Stimulated activated CD8-positive, alpha-beta memory T cell treated with anti-CD3 and anti-CD28 coated beads, Interleukin-7, amount 100 ng/mL, for 1 hour (primary cell): Measurements from ENCODE around the gene SLC16A12.
"Not testable (repeated sequence)": the region's sequence is repeated elsewhere in the genome, so short reads cannot be mapped to it uniquely, and the experiment has no call there.

Source experiments
- DNase-seq, 2 donors: peaks; one replicate each; pipeline ENCODE4 v3.0.0-alpha.2; 2020; ENCODE audit warnings: low read depth in 2 of 2

Gene SLC16A12

GRCh38 chr10:89548673-89549072 lies 13.3 kb upstream of the SLC16A12 start:
- no peak for DNase-seq

GRCh38 chr10:89547853-89548513 lies 12.6 kb upstream of the SLC16A12 start:
- DNase-seq: no peak

GRCh38 chr10:89546651-89547050 lies 11.3 kb upstream of the SLC16A12 start:
- DNase-seq: not testable (repeated sequence)

- DNase-seq: no peak
These were observed 8.4 kb upstream of the SLC16A12 start for GRCh38 chr10:89543841-89544240.

GRCh38 chr10:89540420-89540949 lies 5.1 kb upstream of the SLC16A12 start:
- no peak for DNase-seq

- DNase-seq: no peak
These were observed 2.0 kb upstream of the SLC16A12 start for GRCh38 chr10:89537364-89537763.

- DNase-seq: no peak
These were observed 590 bp upstream of the SLC16A12 start for GRCh38 chr10:89536013-89536354.

- DNase-seq: no peak
These were observed 598 bp downstream of the SLC16A12 start for GRCh38 chr10:89534826-89535166.

GRCh38 chr10:89532476-89532875 lies 2.9 kb downstream of the SLC16A12 start:
- DNase-seq: no peak

GRCh38 chr10:89531359-89531758 lies 4.0 kb downstream of the SLC16A12 start:
- no peak for DNase-seq

GRCh38 chr10:89529711-89530110 lies 5.7 kb downstream of the SLC16A12 start:
- DNase-seq: not testable (repeated sequence)

GRCh38 chr10:89526358-89526757 lies 9.0 kb downstream of the SLC16A12 start:
- no peak for DNase-seq

- DNase-seq: no peak
These were observed 9.8 kb downstream of the SLC16A12 start for GRCh38 chr10:89525556-89525955.

GRCh38 chr10:89524279-89524678 lies 11.1 kb downstream of the SLC16A12 start:
- no peak for DNase-seq

GRCh38 chr10:89523274-89523673 lies 12.1 kb downstream of the SLC16A12 start:
- no peak for DNase-seq

- no peak for DNase-seq
These were observed 12.9 kb downstream of the SLC16A12 start for GRCh38 chr10:89522463-89522862.

GRCh38 chr10:89521368-89521767 lies 14.0 kb downstream of the SLC16A12 start:
- DNase-seq: no peak

- no peak for DNase-seq
These were observed 14.7 kb downstream of the SLC16A12 start for GRCh38 chr10:89520706-89521105.

- no peak for DNase-seq
These were observed 16.2 kb downstream of the SLC16A12 start for GRCh38 chr10:89518876-89519842.

- no peak for DNase-seq
These were observed 17.3 kb downstream of the SLC16A12 start for GRCh38 chr10:89518108-89518507.

GRCh38 chr10:89516149-89516832 lies 19.1 kb downstream of the SLC16A12 start:
- no peak for DNase-seq
